ENCODE measurements around the gene GBP3. TPM values are rescaled to one million over a fixed set of nuclear protein-coding genes. Genes with fewer than 3 reads are reported as not detected.

The GBP3 gene
- total and polyA plus RNA-seq, 2 donors (not counting 1 experiment from before 2014, with no cell fraction given) = 9.3 to 16.4 TPM

DNA sequence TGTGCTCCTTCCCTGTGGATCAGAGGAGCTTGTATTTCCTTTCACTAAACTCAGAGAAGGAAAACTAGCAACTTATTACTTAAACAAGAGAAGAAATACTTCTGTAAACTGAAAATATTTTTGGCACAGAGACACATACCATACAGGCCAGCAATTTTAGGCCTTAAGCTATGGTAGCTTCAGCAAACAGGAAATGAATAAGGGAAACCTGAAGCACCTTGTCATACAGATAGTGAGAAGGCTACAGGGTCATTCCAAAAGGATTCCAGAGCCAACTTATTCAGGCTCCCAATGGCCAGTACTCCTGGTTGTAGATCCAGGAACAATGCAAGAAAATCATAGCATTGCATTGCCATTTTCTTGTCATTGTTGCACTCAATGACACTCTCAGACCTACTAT lies 21.2 kb downstream of the GBP3 start:
- Histone ChIP-seq H2AFZ (ENCODE audit: insufficient read depth, low read depth, low read length, poor library complexity, severe bottlenecking) (no peak overlapping the region), H3K9ac (ENCODE audit: low read length) (no peak overlapping the region), H3K27ac (ENCODE audit: low read length in 2 of 2) (no peak overlapping the region), H3K4me3 (ENCODE audit: control extremely low read depth in 1 of 5, extremely low read depth in 1 of 5, insufficient read depth in 1 of 5, low read depth in 2 of 5, low read length in 4 of 5) (no peak overlapping the region), H3K4me2 (replicated peaks; ENCODE audit: low read depth, low read length, poor library complexity, severe bottlenecking) (no peak overlapping the region), H3K27me3 (replicated peaks in 1 of 4; ENCODE audit: control extremely low read depth in 1 of 4, control insufficient read depth in 3 of 4, insufficient read depth in 4 of 4, low read length in 3 of 4) (no peaks in the 10 kb centered on the region), H3K79me2 (ENCODE audit: control insufficient read depth, insufficient read depth, low read length) (no peaks in the 10 kb centered on the region), H3K9me3 (ENCODE audit: control extremely low read depth in 1 of 3, control insufficient read depth in 2 of 3, insufficient read depth in 1 of 3, low read length in 2 of 3) (no peaks in the 10 kb centered on the region), H4K20me1 (ENCODE audit: control insufficient read depth, insufficient read depth, low read length, poor library complexity, severe bottlenecking) (no peaks in the 10 kb centered on the region), H3K4me1 (ENCODE audit: control insufficient read depth in 2 of 2, insufficient read depth in 2 of 2, low read length in 2 of 2) (no peaks in the 10 kb centered on the region), H3K36me3 (replicated peaks in 1 of 2; ENCODE audit: control extremely low read depth in 1 of 2, control insufficient read depth in 1 of 2, extremely low read depth in 1 of 2, insufficient read depth in 2 of 2, low read length in 1 of 2) (peaks cover 0 to 10% of the 10 kb centered on the region in 2 experiments)
- peaks cover 2% of the 10 kb centered on the region for H3K4me1 Mint-ChIP-seq
- H3K27me3 Mint-ChIP-seq = no peaks in the 10 kb centered on the region
- ChIA-PET CTCF (interaction anchor here (0.9 to 9.5 kb wide), 4 partner anchors 28 to 454 kb away, joined by 3 to 150 read pairs (median 32); partner anchors contain the start of gene GBP6), POLR2A (no interaction called here)
- intact Hi-C loops (cut with micrococcal nuclease) = no loop called here
- H3K27ac Mint-ChIP-seq = no peak overlapping the region
- no peaks in the 10 kb centered on the region for H3K9me3 Mint-ChIP-seq (ENCODE audit: insufficient read depth)
- TF ChIP-seq EZH2 (IDR thresholded peaks at IDR 0.05; ENCODE audit: borderline replicate concordance, insufficient read depth, low read depth, low read length, poor library complexity, severe bottlenecking) = no peak
- TF ChIP-seq, protein P1, sequence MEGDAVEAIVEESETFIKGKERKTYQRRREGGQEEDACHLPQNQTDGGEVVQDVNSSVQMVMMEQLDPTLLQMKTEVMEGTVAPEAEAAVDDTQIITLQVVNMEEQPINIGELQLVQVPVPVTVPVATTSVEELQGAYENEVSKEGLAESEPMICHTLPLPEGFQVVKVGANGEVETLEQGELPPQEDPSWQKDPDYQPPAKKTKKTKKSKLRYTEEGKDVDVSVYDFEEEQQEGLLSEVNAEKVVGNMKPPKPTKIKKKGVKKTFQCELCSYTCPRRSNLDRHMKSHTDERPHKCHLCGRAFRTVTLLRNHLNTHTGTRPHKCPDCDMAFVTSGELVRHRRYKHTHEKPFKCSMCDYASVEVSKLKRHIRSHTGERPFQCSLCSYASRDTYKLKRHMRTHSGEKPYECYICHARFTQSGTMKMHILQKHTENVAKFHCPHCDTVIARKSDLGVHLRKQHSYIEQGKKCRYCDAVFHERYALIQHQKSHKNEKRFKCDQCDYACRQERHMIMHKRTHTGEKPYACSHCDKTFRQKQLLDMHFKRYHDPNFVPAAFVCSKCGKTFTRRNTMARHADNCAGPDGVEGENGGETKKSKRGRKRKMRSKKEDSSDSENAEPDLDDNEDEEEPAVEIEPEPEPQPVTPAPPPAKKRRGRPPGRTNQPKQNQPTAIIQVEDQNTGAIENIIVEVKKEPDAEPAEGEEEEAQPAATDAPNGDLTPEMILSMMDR (IDR thresholded peaks at IDR 0.05) = no peak
- no peak for ATAC-seq (ENCODE audit: low read depth)
- H3K4me3 Mint-ChIP-seq = no peak overlapping the region
- no peak for DNase-seq

DNA sequence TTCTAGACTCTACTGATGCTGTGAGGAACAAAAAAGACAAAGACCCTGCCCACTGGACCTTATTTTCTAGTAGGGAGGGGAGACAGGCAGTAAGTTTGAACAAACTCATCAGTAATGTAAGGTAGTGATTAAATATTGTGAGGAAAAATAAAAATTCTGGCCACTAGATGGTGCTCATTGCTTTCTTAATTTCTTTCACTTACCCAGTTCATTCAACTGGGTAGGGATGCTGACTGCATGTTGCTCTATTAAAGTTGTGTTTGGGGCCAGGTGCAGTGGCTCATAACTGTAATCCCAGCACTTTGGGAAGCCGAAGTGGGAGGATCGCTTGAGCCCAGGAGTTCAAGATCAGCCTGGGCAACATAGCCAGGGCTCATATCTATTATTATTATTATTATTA lies 23.9 kb downstream of the GBP3 start:
- ATAC-seq (ENCODE audit: low read depth) (peak; percentile 93), DNase-seq (peak; percentile 82)
- Histone ChIP-seq H3K36me3 (replicated peaks in 1 of 2; ENCODE audit: control extremely low read depth in 1 of 2, control insufficient read depth in 1 of 2, extremely low read depth in 1 of 2, insufficient read depth in 2 of 2, low read length in 1 of 2) (no peaks in the 10 kb centered on the region), H3K4me2 (replicated peaks; ENCODE audit: low read depth, low read length, poor library complexity, severe bottlenecking) (no peak overlapping the region), H3K4me1 (ENCODE audit: control insufficient read depth in 2 of 2, insufficient read depth in 2 of 2, low read length in 2 of 2) (peaks cover 2 to 3% of the 10 kb centered on the region in 2 donors), H3K9ac (ENCODE audit: low read length) (no peak overlapping the region), H3K4me3 (ENCODE audit: control extremely low read depth in 1 of 5, extremely low read depth in 1 of 5, insufficient read depth in 1 of 5, low read depth in 2 of 5, low read length in 4 of 5) (no peak overlapping the region), H3K27ac (ENCODE audit: low read length in 2 of 2) (no peak overlapping the region), H3K9me3 (ENCODE audit: control extremely low read depth in 1 of 3, control insufficient read depth in 2 of 3, insufficient read depth in 1 of 3, low read length in 2 of 3) (no peaks in the 10 kb centered on the region), H4K20me1 (ENCODE audit: control insufficient read depth, insufficient read depth, low read length, poor library complexity, severe bottlenecking) (no peaks in the 10 kb centered on the region), H3K27me3 (replicated peaks in 1 of 4; ENCODE audit: control extremely low read depth in 1 of 4, control insufficient read depth in 3 of 4, insufficient read depth in 4 of 4, low read length in 3 of 4) (no peaks in the 10 kb centered on the region), H3K79me2 (ENCODE audit: control insufficient read depth, insufficient read depth, low read length) (no peaks in the 10 kb centered on the region), H2AFZ (ENCODE audit: insufficient read depth, low read depth, low read length, poor library complexity, severe bottlenecking) (no peak overlapping the region)
- H3K4me1 Mint-ChIP-seq = peaks cover 2% of the 10 kb centered on the region
- intact Hi-C loops (cut with micrococcal nuclease) = loop anchor here (1.0 to 5.0 kb wide), 5 partner anchors 89 to 988 kb away; no protein-coding TSS in a partner anchor
- no CpG with 5 or more reads among the region's 2 CpGs for WGBS (ENCODE audit: insufficient coverage)
- ChIA-PET CTCF (interaction anchor here (0.8 to 9.5 kb wide), 17 partner anchors 9 to 457 kb away, joined by 3 to 150 read pairs (median 7); partner anchors contain the start of genes GBP3 and GBP6), POLR2A (interaction anchor here (0.6 kb wide), 1 partner anchor 23 kb away, joined by 5 read pairs; no protein-coding TSS in a partner anchor)
- TF ChIP-seq EZH2 (IDR thresholded peaks at IDR 0.05; ENCODE audit: borderline replicate concordance, insufficient read depth, low read depth, low read length, poor library complexity, severe bottlenecking) = no peak
- TF ChIP-seq, protein P1 (IDR thresholded peaks at IDR 0.05) = peak; percentile 75
- no peak overlapping the region for H3K27ac Mint-ChIP-seq
- no peaks in the 10 kb centered on the region for H3K27me3 Mint-ChIP-seq
- no peaks in the 10 kb centered on the region for H3K9me3 Mint-ChIP-seq (ENCODE audit: insufficient read depth)
- H3K4me3 Mint-ChIP-seq = no peak overlapping the region

Data from B cell (primary cell).